Frontal cortex (tissue), 4 donors: ENCODE results near the gene ADAMTSL4. TPM values are rescaled to one million over a fixed set of nuclear protein-coding genes. Genes with fewer than 3 reads are reported as not detected.
A peak's percentile ranks its signal among the peaks of the same experiment; 100 is the strongest.

Experiments
- DNase-seq, 2 donors: peaks; one replicate each; pipeline ENCODE4 v3.0.0; 2012; ENCODE audit warnings: low spot score in 2 of 2
- FAIRE-seq: peaks from 2 replicates; lab custom pipeline; 2012; peaks lifted over from hg19 to GRCh38; lab: Jason Lieb, UNC
- total RNA-seq: library from RNA; depleted of rRNA; stranded (reverse); fragments of >200 nt; gene quantifications from one replicate; pipeline ENCODE4 v1.2.3, GENCODE V29; 2014
- donor health status: control.
- donor health status: control.
- donor health status: control.

The ADAMTSL4 gene
- under 0.01 TPM for total RNA-seq

GRCh38 chr1:150548632-150549495 is at the start of gene ADAMTSL4:
ADAMTSL4 (plus strand) TSS chr1:150549408; CDS start chr1:150552289, 2,881 bp downstream.
- DNase-seq (peak; percentile 71 to 76), FAIRE-seq (no peak)

- no peak for DNase-seq
- no peak for FAIRE-seq
These were observed 43.8 kb upstream of the ADAMTSL4 start for GRCh38 chr1:150505431-150505830.

- no peak for FAIRE-seq
These were observed 41.0 kb upstream of the ADAMTSL4 start, which contains the start of gene ECM1 for GRCh38 chr1:150507912-150508864. ECM1 (plus strand) TSS chr1:150508109; CDS start chr1:150508210, 101 bp downstream.

GRCh38 chr1:150508982-150509381 is 40.2 kb upstream of the ADAMTSL4 start:
- no peak for DNase-seq
- FAIRE-seq: no peak

More at GRCh38 chr1:150507912-150508864, 41.0 kb upstream of the ADAMTSL4 start, which contains the start of gene ECM1:
- DNase-seq: peak in 1 of 2 donors; percentile 71

GRCh38 chr1:150511551-150511950 is 37.7 kb upstream of the ADAMTSL4 start:
- no peak for FAIRE-seq
- DNase-seq: no peak

- DNase-seq (no peak), FAIRE-seq (no peak)
These were observed 37.1 kb upstream of the ADAMTSL4 start for GRCh38 chr1:150511985-150512660.

GRCh38 chr1:150512846-150513245 is 36.4 kb upstream of the ADAMTSL4 start:
- FAIRE-seq: no peak

GRCh38 chr1:150513351-150513791 is 35.8 kb upstream of the ADAMTSL4 start:
- DNase-seq (no peak), FAIRE-seq (no peak)

More at GRCh38 chr1:150512846-150513245, 36.4 kb upstream of the ADAMTSL4 start:
- DNase-seq: no peak

GRCh38 chr1:150514260-150514659 is 34.9 kb upstream of the ADAMTSL4 start:
- DNase-seq: no peak
- no peak for FAIRE-seq

GRCh38 chr1:150514913-150515327 is 34.3 kb upstream of the ADAMTSL4 start:
- DNase-seq (no peak), FAIRE-seq (no peak)

- FAIRE-seq (no peak), DNase-seq (peak; percentile 90 to 98)
These were observed 33.7 kb upstream of the ADAMTSL4 start, which contains the start of gene FALEC for GRCh38 chr1:150515328-150516049. FALEC (plus strand) TSS chr1:150515752.

- no peak for DNase-seq
- FAIRE-seq: no peak
These were observed 33.1 kb upstream of the ADAMTSL4 start for GRCh38 chr1:150516050-150516591.

GRCh38 chr1:150516616-150517015 is 32.6 kb upstream of the ADAMTSL4 start:
- no peak for FAIRE-seq
- no peak for DNase-seq

GRCh38 chr1:150521196-150521968 is 27.8 kb upstream of the ADAMTSL4 start:
- DNase-seq (no peak), FAIRE-seq (no peak)

GRCh38 chr1:150525348-150525747 is 23.9 kb upstream of the ADAMTSL4 start:
- no peak for DNase-seq
- no peak for FAIRE-seq

- FAIRE-seq (no peak), DNase-seq (no peak)
These were observed 21.0 kb upstream of the ADAMTSL4 start for GRCh38 chr1:150528196-150528595.

- DNase-seq (no peak), FAIRE-seq (no peak)
These were observed 20.2 kb upstream of the ADAMTSL4 start for GRCh38 chr1:150529017-150529416.
